Right atrium auricular region (tissue), 2 donors: ENCODE measurements around the gene GET3. TPM values are rescaled to one million over a fixed set of nuclear protein-coding genes. Genes with fewer than 3 reads are reported as not detected.

ENCODE experiments used
- DNase-seq: peaks from one replicate; pipeline ENCODE4 v3.0.0-alpha.2; 2019; ENCODE audit warnings: low spot score
- H3K27ac ChIP-seq, 2 donors: fragments of 200-600 bp; sonication (generic); 1 replicate in 1 of 2; 2 replicates in 1 of 2; pipeline ENCODE4 v1.5.1; 2016 to 2019
- H3K27me3 ChIP-seq, 2 donors: fragments of 200-600 bp; sonication (generic); one replicate each; pipeline versions ENCODE4 v1.5.1 to v1.6.0; 2017 to 2019
- H3K36me3 ChIP-seq: fragments of 200-600 bp; sonication (generic); one replicate; pipeline ENCODE4 v1.5.1; 2016
- H3K4me1 ChIP-seq, 2 donors: fragments of 200-600 bp; sonication (generic); one replicate each; pipeline versions ENCODE4 v1.5.1 to v1.6.0; 2017 to 2019
- H3K4me3 ChIP-seq, 2 donors: fragments of 200-600 bp; sonication (generic); 1 replicate in 1 of 2; 2 replicates in 1 of 2; pipeline ENCODE4 v1.5.1; 2017 to 2019; ENCODE audit warnings: mild to moderate bottlenecking in 1 of 2, moderate library complexity in 1 of 2
- H3K9me3 ChIP-seq, 2 donors: fragments of 200-600 bp; sonication (generic); one replicate each; pipeline ENCODE4 v1.5.1; 2019
- CTCF ChIP-seq, 2 donors: fragments of 200-600 bp; sonication (generic); IDR thresholded peaks; one replicate each; pipeline ENCODE4 v1.5.1; 2019; ENCODE audit warnings: antibody characterized with exemption in 2 of 2
- total RNA-seq, 2 donors: library from RNA; depleted of rRNA; stranded (reverse); fragments of >200 nt; gene quantifications; one replicate each; pipeline ENCODE4 v1.1.0, GENCODE V29; 2016

Gene GET3
- total RNA-seq, 2 donors from 2014 or later, result 44.6 to 55.1 TPM

DNA sequence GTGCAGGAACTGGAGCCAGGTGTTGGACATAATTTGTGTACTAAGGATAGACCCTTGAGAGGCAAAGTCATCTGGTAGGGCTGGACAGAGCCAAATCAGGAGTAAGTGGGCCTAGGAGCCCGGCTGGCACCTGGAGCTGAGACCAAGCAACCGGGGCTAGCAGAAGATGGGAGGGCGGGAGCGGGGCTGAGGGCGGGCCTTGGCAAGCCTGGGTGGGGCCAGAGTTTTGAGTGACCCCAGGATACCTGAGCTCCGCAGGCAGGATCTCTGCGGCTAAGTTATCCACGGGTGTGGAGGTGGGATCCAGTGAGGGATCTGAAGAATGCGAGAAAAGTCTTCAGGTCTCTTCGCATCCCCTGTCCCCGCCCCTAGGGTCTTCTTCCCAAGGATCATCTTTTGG is 29.9 kb downstream of the GET3 start:
- DNase-seq, result no peak
- Histone ChIP-seq H3K4me3 (no peak overlapping the region), H3K4me1 (peaks cover 0 to 9% of the 10 kb centered on the region in 2 donors), H3K36me3 (peaks cover 13% of the 10 kb centered on the region), H3K27ac (no peak overlapping the region), H3K27me3 (no peaks in the 10 kb centered on the region), H3K9me3 (no peaks in the 10 kb centered on the region)
- TF ChIP-seq CTCF (IDR thresholded peaks at IDR 0.05), result no peak

GRCh38 chr19:12767666-12768065 is 30.4 kb downstream of the GET3 start:
- H3K9me3 ChIP-seq, result no peaks in the 10 kb centered on the region
- peaks cover 13% of the 10 kb centered on the region for H3K36me3 ChIP-seq
- no peak overlapping the region for H3K27ac ChIP-seq
- H3K4me3 ChIP-seq, result no peak overlapping the region
- peaks cover 0 to 14% of the 10 kb centered on the region in 2 donors for H3K4me1 ChIP-seq
- TF ChIP-seq CTCF (IDR thresholded peaks at IDR 0.05), result no peak
- no peak for DNase-seq
- no peaks in the 10 kb centered on the region for H3K27me3 ChIP-seq

DNA sequence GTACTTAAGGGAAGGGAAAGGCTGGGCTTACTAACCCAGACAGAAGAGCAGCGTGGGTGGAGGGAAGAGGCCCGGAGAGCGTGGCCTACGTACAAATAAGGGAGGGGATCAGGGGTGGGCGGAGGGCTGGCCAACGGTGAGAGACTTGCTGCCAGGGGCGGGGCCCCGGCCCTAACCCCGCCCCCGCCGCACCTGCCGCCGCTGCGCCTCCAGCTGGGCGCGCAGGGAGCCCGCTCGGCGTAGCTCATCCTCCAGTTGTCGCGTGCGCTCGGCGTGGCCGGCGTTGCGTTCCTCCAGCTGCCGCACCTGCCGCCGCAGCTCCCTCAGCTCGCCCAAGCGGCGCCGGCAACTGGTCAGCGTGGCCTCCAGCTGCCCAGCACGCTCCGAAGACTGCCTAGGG is 32.4 kb downstream of the GET3 start:
- Histone ChIP-seq H3K4me3 (no peak overlapping the region), H3K36me3 (peaks cover 1% of the 10 kb centered on the region), H3K4me1 (peaks cover 0 to 28% of the 10 kb centered on the region in 2 donors), H3K27ac (no peak overlapping the region), H3K9me3 (no peaks in the 10 kb centered on the region), H3K27me3 (no peaks in the 10 kb centered on the region)
- TF ChIP-seq CTCF (IDR thresholded peaks at IDR 0.05), result no peak
- no peak for DNase-seq

- TF ChIP-seq CTCF (IDR thresholded peaks at IDR 0.05), result no peak
- no peaks in the 10 kb centered on the region for H3K9me3 ChIP-seq
- no peak overlapping the region for H3K27ac ChIP-seq
- no peak for DNase-seq
- no peaks in the 10 kb centered on the region for H3K36me3 ChIP-seq
- peaks cover 0 to 34% of the 10 kb centered on the region in 2 donors for H3K4me1 ChIP-seq
- no peak overlapping the region for H3K4me3 ChIP-seq
- no peaks in the 10 kb centered on the region for H3K27me3 ChIP-seq
Measured at GRCh38 chr19:12770922-12771321, 33.6 kb downstream of the GET3 start.

GRCh38 chr19:12772323-12772722 is 35.0 kb downstream of the GET3 start:
- peak overlapping the region; percentile 41 to 51 for H3K27ac ChIP-seq
- peaks cover 0 to 32% of the 10 kb centered on the region in 2 donors for H3K4me1 ChIP-seq
- H3K4me3 ChIP-seq, result no peak overlapping the region
- peak; percentile 59 for DNase-seq
- H3K9me3 ChIP-seq, result no peaks in the 10 kb centered on the region
- no peak for TF ChIP-seq CTCF (IDR thresholded peaks at IDR 0.05)
- H3K27me3 ChIP-seq, result no peaks in the 10 kb centered on the region
- H3K36me3 ChIP-seq, result no peaks in the 10 kb centered on the region

- DNase-seq, result no peak
- no peaks in the 10 kb centered on the region for H3K27me3 ChIP-seq
- no peak overlapping the region for H3K4me3 ChIP-seq
- peaks cover 0 to 39% of the 10 kb centered on the region in 2 donors for H3K4me1 ChIP-seq
- no peaks in the 10 kb centered on the region for H3K36me3 ChIP-seq
- peak overlapping the region; percentile 7 to 72 for H3K27ac ChIP-seq
- TF ChIP-seq CTCF (IDR thresholded peaks at IDR 0.05), result peak in 1 of 2 donors; percentile 49
- no peaks in the 10 kb centered on the region for H3K9me3 ChIP-seq
Measured at GRCh38 chr19:12773571-12773970, 36.3 kb downstream of the GET3 start.
